Thyroid gland (tissue), 4 donors: Measurements from ENCODE around the gene FZD2.

Experiments
- CTCF ChIP-seq, 6 experiments: fragments of 200-600 bp in 3 of 6; fragments of 450-650 bp in 3 of 6; sonication (generic) in 3 of 6; IDR thresholded peaks; one replicate each; pipeline ENCODE4 v1.5.1; 2016 to 2019; ENCODE audit warnings: antibody characterized with exemption in 6 of 6, mild to moderate bottlenecking in 2 of 6, inconsistent platforms in 1 of 6, moderate library complexity in 1 of 6
- POLR2A ChIP-seq, 2 donors: fragments of 450-650 bp; IDR thresholded peaks; one replicate each; pipeline ENCODE4 v1.6.1; 2017; ENCODE audit warnings: antibody characterized with exemption in 2 of 2, mild to moderate bottlenecking in 2 of 2, moderate library complexity in 1 of 2

DNA sequence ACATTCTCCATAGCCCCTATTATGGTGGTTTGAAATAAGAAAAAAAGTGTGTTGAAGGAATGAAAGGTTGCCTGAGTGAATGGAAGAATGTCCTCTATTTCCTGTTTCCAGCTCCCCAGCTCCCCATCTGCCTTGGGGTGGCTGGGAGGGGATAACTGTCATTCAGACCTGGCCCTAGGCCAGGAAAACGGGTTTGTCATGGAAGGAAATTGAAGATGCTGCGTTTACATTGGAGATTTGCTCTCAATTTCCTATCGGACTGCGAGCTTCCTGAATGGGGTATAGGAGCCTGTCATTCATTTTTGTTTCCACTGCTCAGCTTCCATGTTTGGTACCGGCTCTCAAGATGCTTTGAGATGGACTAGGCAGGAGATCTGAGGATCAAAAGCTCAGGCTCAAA, 2.2 kb upstream of the FZD2 start:
- TF ChIP-seq CTCF (IDR thresholded peaks at IDR 0.05) (no peak), POLR2A (IDR thresholded peaks at IDR 0.05) (no peak)
